ENCODE results near the gene KIF1C.
"Not testable (repeated sequence)": the region's sequence is repeated elsewhere in the genome, so short reads cannot be mapped to it uniquely, and the experiment has no call there.

The KIF1C gene

DNA sequence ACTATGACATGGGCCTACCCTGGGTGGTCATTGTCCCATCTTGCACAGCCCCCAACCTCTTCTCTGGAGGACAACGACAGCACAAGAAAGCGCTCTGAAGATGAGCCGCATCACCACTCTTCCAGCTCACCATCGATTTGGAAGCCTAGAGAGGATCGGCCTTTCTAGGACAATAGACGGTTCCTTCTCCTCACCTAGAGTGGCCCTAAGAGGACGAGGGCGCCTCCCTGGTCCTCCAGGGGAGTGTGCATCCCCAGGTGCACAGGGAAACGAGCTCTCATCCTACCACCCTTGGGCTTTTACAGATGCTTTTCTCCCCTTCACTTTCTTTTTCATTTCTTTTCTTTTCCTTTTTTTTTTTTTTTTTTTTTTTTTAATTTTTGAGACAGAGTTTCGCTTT is 57.8 kb downstream of the KIF1C start:
- Histone ChIP-seq H3K27ac (no peak overlapping the region), H3K9me3 (ENCODE audit: control insufficient read depth, low read length) (no peaks in the 10 kb centered on the region), H2AFZ (no peak overlapping the region), H3K9ac (no peak overlapping the region), H3K79me2 (no peaks in the 10 kb centered on the region), H3K27me3 (ENCODE audit: control insufficient read depth, insufficient read depth, low read length) (no peaks in the 10 kb centered on the region), H3K4me1 (no peaks in the 10 kb centered on the region), H3K36me3 (ENCODE audit: control insufficient read depth, insufficient read depth, low read length) (no peaks in the 10 kb centered on the region), H3K4me2 (ENCODE audit: low read length) (no peak overlapping the region), H3K4me3 (ENCODE audit: low read depth, low read length) (no peak overlapping the region)
- TF ChIP-seq, protein P1, sequence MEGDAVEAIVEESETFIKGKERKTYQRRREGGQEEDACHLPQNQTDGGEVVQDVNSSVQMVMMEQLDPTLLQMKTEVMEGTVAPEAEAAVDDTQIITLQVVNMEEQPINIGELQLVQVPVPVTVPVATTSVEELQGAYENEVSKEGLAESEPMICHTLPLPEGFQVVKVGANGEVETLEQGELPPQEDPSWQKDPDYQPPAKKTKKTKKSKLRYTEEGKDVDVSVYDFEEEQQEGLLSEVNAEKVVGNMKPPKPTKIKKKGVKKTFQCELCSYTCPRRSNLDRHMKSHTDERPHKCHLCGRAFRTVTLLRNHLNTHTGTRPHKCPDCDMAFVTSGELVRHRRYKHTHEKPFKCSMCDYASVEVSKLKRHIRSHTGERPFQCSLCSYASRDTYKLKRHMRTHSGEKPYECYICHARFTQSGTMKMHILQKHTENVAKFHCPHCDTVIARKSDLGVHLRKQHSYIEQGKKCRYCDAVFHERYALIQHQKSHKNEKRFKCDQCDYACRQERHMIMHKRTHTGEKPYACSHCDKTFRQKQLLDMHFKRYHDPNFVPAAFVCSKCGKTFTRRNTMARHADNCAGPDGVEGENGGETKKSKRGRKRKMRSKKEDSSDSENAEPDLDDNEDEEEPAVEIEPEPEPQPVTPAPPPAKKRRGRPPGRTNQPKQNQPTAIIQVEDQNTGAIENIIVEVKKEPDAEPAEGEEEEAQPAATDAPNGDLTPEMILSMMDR (IDR thresholded peaks at IDR 0.05): no peak

DNA sequence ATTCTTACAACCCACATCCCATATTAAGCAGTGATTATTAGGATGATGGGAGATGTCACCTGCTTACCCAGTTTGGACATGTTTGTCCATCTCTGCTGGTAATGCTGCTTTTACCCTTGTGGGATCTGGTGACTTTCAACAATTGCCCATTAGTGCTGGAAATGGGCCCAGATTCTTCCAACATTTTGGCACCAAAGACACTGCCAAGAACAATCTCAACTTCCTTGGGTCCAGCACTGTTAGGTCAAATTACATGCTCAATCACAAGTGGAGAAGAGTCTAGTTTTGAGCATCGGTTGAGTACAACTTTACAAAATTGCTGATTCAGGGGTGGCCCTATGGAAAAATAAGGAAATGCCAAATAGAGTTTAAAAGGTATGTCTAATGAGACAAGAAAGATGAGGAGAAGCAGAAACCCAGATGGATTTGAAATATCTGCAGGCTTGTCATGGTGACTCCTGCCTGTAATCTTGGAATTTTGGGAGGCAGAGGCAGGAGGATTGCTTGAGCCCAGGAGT is 67.5 kb downstream of the KIF1C start:
- TF ChIP-seq, protein P1 (IDR thresholded peaks at IDR 0.05): no peak
- H2AFZ ChIP-seq: no peak overlapping the region
- no peaks in the 10 kb centered on the region for H3K9me3 ChIP-seq (ENCODE audit: control insufficient read depth, low read length)
- no peaks in the 10 kb centered on the region for H3K27me3 ChIP-seq (ENCODE audit: control insufficient read depth, insufficient read depth, low read length)
- no peaks in the 10 kb centered on the region for H3K79me2 ChIP-seq
- no peak overlapping the region for H3K4me2 ChIP-seq (ENCODE audit: low read length)
- no peak overlapping the region for H3K27ac ChIP-seq
- H3K9ac ChIP-seq: no peak overlapping the region
- H3K4me3 ChIP-seq (ENCODE audit: low read depth, low read length): no peak overlapping the region
- H3K36me3 ChIP-seq (ENCODE audit: control insufficient read depth, insufficient read depth, low read length): no peaks in the 10 kb centered on the region
- no peaks in the 10 kb centered on the region for H3K4me1 ChIP-seq

DNA sequence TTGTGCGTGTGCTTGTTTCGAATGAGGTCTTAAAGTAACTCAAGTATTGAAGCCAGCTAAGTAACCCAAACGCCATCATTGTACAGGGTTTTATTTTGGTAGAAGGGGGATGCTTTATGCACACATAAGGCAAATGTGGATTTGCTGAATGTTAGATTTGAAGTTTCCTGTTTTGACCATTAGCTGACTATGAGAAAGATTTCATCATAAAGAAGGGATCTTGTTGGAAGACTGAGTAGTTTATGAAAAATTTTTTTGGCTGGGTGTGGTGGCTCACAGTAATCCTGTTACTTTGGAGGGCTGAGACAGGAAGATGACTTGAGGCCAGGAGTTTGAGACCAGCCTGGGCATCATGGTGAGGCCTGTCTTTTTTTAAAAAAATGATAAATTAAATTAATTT is 70.5 kb downstream of the KIF1C start:
- Histone ChIP-seq H3K9ac (no peak overlapping the region), H3K4me2 (ENCODE audit: low read length) (no peak overlapping the region), H3K4me3 (ENCODE audit: low read depth, low read length) (no peak overlapping the region), H3K36me3 (ENCODE audit: control insufficient read depth, insufficient read depth, low read length) (no peaks in the 10 kb centered on the region), H3K79me2 (no peaks in the 10 kb centered on the region), H3K4me1 (no peaks in the 10 kb centered on the region), H2AFZ (no peak overlapping the region), H3K9me3 (ENCODE audit: control insufficient read depth, low read length) (no peaks in the 10 kb centered on the region), H3K27ac (no peak overlapping the region), H3K27me3 (ENCODE audit: control insufficient read depth, insufficient read depth, low read length) (no peaks in the 10 kb centered on the region)
- TF ChIP-seq, protein P1 (IDR thresholded peaks at IDR 0.05): no peak

DNA sequence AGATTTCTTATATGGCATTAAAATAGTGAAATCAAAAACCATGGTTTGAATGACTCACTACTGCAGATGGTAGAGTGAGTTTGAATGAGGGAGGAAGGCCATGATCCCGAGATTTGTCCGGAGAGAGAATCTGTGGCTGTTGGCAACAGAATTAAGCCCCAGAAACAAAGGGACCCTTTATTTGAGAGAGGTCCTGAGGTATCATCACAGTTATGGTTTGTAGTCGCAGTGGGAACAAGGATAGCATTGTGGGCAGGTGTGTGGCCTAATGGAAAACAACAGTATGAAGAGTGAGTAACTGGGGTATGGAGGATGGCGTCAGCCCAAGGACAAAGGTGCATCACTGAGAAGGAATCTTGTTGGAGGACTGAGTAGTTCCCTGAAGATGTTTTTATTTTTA is 72.0 kb downstream of the KIF1C start:
- Histone ChIP-seq H3K4me3 (ENCODE audit: low read depth, low read length) (no peak overlapping the region), H3K27ac (no peak overlapping the region), H2AFZ (no peak overlapping the region), H3K4me2 (ENCODE audit: low read length) (no peak overlapping the region), H3K27me3 (ENCODE audit: control insufficient read depth, insufficient read depth, low read length) (no peaks in the 10 kb centered on the region), H3K9ac (no peak overlapping the region), H3K79me2 (no peaks in the 10 kb centered on the region), H3K4me1 (no peaks in the 10 kb centered on the region), H3K36me3 (ENCODE audit: control insufficient read depth, insufficient read depth, low read length) (no peaks in the 10 kb centered on the region), H3K9me3 (ENCODE audit: control insufficient read depth, low read length) (no peaks in the 10 kb centered on the region)
- TF ChIP-seq, protein P1 (IDR thresholded peaks at IDR 0.05): no peak

DNA sequence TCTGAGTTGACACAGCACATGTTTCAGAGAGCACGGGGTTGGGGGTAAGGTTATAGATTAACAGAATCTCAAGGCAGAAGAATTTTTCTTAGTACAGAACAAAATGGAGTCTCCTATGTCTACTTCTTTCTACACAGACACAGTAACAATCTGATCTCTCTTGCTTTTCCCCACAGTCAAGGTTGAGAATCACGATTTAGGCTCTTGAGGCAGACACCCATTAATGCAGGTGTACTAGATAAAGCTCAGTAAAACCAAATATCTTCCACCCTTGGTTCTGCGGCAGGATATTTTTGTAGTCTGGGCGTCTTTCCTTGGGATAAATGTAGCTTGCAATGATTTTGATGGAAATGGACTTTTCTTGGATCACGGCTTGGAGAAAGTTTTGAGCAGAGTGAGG is 77.7 kb downstream of the KIF1C start:
- H3K27ac ChIP-seq; H3K4me2 ChIP-seq (ENCODE audit: low read length); H3K4me3 ChIP-seq (ENCODE audit: low read depth, low read length); H3K4me1 ChIP-seq; H3K27me3 ChIP-seq (ENCODE audit: control insufficient read depth, insufficient read depth, low read length); H2AFZ ChIP-seq; H3K36me3 ChIP-seq (ENCODE audit: control insufficient read depth, insufficient read depth, low read length); H3K9ac ChIP-seq; H3K79me2 ChIP-seq; H3K9me3 ChIP-seq (ENCODE audit: control insufficient read depth, low read length): not testable (repeated sequence)

DNA sequence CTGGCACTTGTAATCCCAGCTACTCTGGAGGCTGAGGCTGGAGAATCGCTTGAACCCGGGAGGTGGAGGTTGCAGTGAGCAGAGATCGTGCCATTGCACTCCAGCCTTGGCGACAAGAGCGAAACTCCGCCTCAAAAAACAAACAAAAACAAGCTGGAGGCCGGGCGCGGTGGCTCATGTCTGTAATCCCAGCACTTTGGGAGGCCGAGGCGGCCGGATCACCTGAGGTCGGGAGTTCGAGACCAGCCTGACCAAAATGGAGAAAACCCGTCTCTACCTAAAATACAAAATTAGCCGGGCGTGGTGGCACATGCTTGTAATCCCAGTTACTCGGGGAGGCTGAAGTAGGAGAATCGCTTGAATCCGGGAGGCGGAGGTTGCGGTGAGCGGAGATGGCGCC is 79.5 kb downstream of the KIF1C start:
- H3K27ac ChIP-seq; H3K9ac ChIP-seq; H3K9me3 ChIP-seq (ENCODE audit: control insufficient read depth, low read length); H3K27me3 ChIP-seq (ENCODE audit: control insufficient read depth, insufficient read depth, low read length); H3K36me3 ChIP-seq (ENCODE audit: control insufficient read depth, insufficient read depth, low read length); H3K79me2 ChIP-seq; H3K4me1 ChIP-seq: not testable (repeated sequence)
- H3K4me2 ChIP-seq (ENCODE audit: low read length): peak overlapping the region; percentile 85
- H3K4me3 ChIP-seq (ENCODE audit: low read depth, low read length): peak overlapping the region; percentile 99
- H2AFZ ChIP-seq: peak overlapping the region; percentile 100

All from parathyroid adenoma (tissue), 2 donors.